Smooth muscle cell (in vitro differentiated cells): ENCODE measurements around the gene MFSD2A. TPM values are rescaled to one million over a fixed set of nuclear protein-coding genes. Genes with fewer than 3 reads are reported as not detected.

ENCODE experiments used
- DNase-seq: peaks from one replicate; lab custom pipeline; 2025; ENCODE audit not compliant: unreplicated experiment; lab: John Stamatoyannopoulos, UW
- H2AFZ ChIP-seq: fragments of 200-600 bp; sonication (generic); 2 replicates; pipeline ENCODE4 v1.6.0; 2016; ENCODE audit warnings: antibody characterized with exemption, low read depth, mild to moderate bottlenecking
- H3F3A ChIP-seq: fragments of 200-600 bp; sonication (generic); 2 replicates; pipeline ENCODE4 v1.6.0; 2017; ENCODE audit warnings: antibody characterized with exemption, low read depth
- H3K27ac ChIP-seq: fragments of 200-600 bp; sonication (generic); 2 replicates; pipeline ENCODE4 v1.5.1; 2016; ENCODE audit warnings: low read depth, mild to moderate bottlenecking
- H3K27me3 ChIP-seq: fragments of 200-600 bp; sonication (generic); 2 replicates; pipeline ENCODE4 v1.6.1; 2016; ENCODE audit warnings: low read depth, mild to moderate bottlenecking
- H3K36me3 ChIP-seq: fragments of 200-600 bp; sonication (generic); 2 replicates; pipeline ENCODE4 v1.5.1; 2016; ENCODE audit warnings: low read depth
- H3K4me1 ChIP-seq: fragments of 200-600 bp; sonication (generic); 2 replicates; pipeline ENCODE4 v1.5.1; 2016; ENCODE audit warnings: low read depth
- H3K4me2 ChIP-seq: fragments of 200-600 bp; sonication (generic); 2 replicates; pipeline ENCODE4 v1.6.0; 2016; ENCODE audit warnings: mild to moderate bottlenecking
- H3K4me3 ChIP-seq: fragments of 200-600 bp; sonication (generic); 2 replicates; pipeline ENCODE4 v1.5.1; 2016; ENCODE audit warnings: mild to moderate bottlenecking
- H3K79me2 ChIP-seq: fragments of 200-600 bp; sonication (generic); 2 replicates; pipeline ENCODE4 v1.6.0; 2016; ENCODE audit warnings: low read depth, mild to moderate bottlenecking
- H3K9ac ChIP-seq: fragments of 200-600 bp; sonication (generic); 2 replicates; pipeline ENCODE4 v1.6.0; 2016; ENCODE audit warnings: low read depth
- H3K9me3 ChIP-seq: fragments of 200-600 bp; sonication (generic); replicated peaks from 2 replicates; pipeline ENCODE4 v1.5.1; 2016; ENCODE audit warnings: low read depth
- H4K20me1 ChIP-seq: fragments of 200-600 bp; sonication (generic); 2 replicates; pipeline ENCODE4 v1.6.0; 2016; ENCODE audit warnings: low read depth
- CTCF ChIP-seq: fragments of 200-600 bp; sonication (generic); IDR thresholded peaks from 2 replicates; pipeline ENCODE4 v1.5.1; 2017; ENCODE audit warnings: borderline replicate concordance, mild to moderate bottlenecking, antibody characterized with exemption; ENCODE audit not compliant: insufficient read depth, poor library complexity, severe bottlenecking
- WGBS: methylation state at CpG from one replicate; pipeline ENCODE4 v1.1.7; 2016; ENCODE audit warnings: low lambda C conversion rate; 5-methylcytosine and 5-hydroxymethylcytosine counted together
- polyA plus RNA-seq: library from polyadenylated mRNA; unstranded; fragments of >200 nt; fragmentation: Nextera tagmentation; extraction: Ambion mirVana; gene quantifications from 2 replicates; pipeline ENCODE4 v1.2.1, GENCODE V29; 2016
- total RNA-seq: library from RNA; depleted of rRNA; stranded (reverse); fragments of >200 nt; gene quantifications from 2 replicates; pipeline ENCODE4 v1.2.3, GENCODE V29; 2014

Gene MFSD2A
- total and polyA plus RNA-seq, 2 experiments from 2014 or later, result 3.3 to 5.3 TPM

- no peak for DNase-seq
- no peak overlapping the region for H3K9ac ChIP-seq
- no peak overlapping the region for H3K4me3 ChIP-seq
- no peak overlapping the region for H2AFZ ChIP-seq
- no peaks in the 10 kb centered on the region for H3K9me3 ChIP-seq
- no peak overlapping the region for H3K4me2 ChIP-seq
- no peaks in the 10 kb centered on the region for H3F3A ChIP-seq
- H3K27me3 ChIP-seq, result peaks cover 3% of the 10 kb centered on the region
- H3K36me3 ChIP-seq, result no peaks in the 10 kb centered on the region
- 71% methylated on average over 5 of the region's 5 CpGs for WGBS
- H3K79me2 ChIP-seq, result no peaks in the 10 kb centered on the region
- H3K4me1 ChIP-seq, result no peaks in the 10 kb centered on the region
- no peak for TF ChIP-seq CTCF
- no peaks in the 10 kb centered on the region for H4K20me1 ChIP-seq
- no peak overlapping the region for H3K27ac ChIP-seq
Measured at GRCh38 chr1:39940253-39940652, 14.7 kb upstream of the MFSD2A start.

- no peak overlapping the region for H3K9ac ChIP-seq
- no peaks in the 10 kb centered on the region for H3K79me2 ChIP-seq
- no peaks in the 10 kb centered on the region for H3F3A ChIP-seq
- no peak overlapping the region for H2AFZ ChIP-seq
- no peak for DNase-seq
- peaks cover 3% of the 10 kb centered on the region for H3K27me3 ChIP-seq
- no peak overlapping the region for H3K27ac ChIP-seq
- no peak for TF ChIP-seq CTCF
- no peaks in the 10 kb centered on the region for H3K4me1 ChIP-seq
- 93% methylated on average over 9 of the region's 9 CpGs for WGBS
- no peaks in the 10 kb centered on the region for H4K20me1 ChIP-seq
- no peak overlapping the region for H3K4me2 ChIP-seq
- H3K36me3 ChIP-seq, result no peaks in the 10 kb centered on the region
- H3K4me3 ChIP-seq, result no peak overlapping the region
- no peaks in the 10 kb centered on the region for H3K9me3 ChIP-seq
Measured at GRCh38 chr1:39940980-39941871, 13.7 kb upstream of the MFSD2A start.

- WGBS, result 85% methylated on average over 14 of the region's 14 CpGs
- Histone ChIP-seq H4K20me1 (no peaks in the 10 kb centered on the region), H3K27me3 (peaks cover 3% of the 10 kb centered on the region), H3K4me2 (no peak overlapping the region), H3K36me3 (no peaks in the 10 kb centered on the region), H3K79me2 (no peaks in the 10 kb centered on the region), H3K27ac (no peak overlapping the region), H3K9me3 (no peaks in the 10 kb centered on the region), H3F3A (no peaks in the 10 kb centered on the region), H3K4me3 (no peak overlapping the region), H3K9ac (no peak overlapping the region), H3K4me1 (no peaks in the 10 kb centered on the region), H2AFZ (no peak overlapping the region)
- no peak for TF ChIP-seq CTCF
- no peak for DNase-seq
Measured at GRCh38 chr1:39943471-39944290, 11.3 kb upstream of the MFSD2A start.
